ENCODE data around the gene PGBD2.
"Not testable (repeated sequence)": the region's sequence is repeated elsewhere in the genome, so short reads cannot be mapped to it uniquely, and the experiment has no call there.

The PGBD2 gene

GRCh38 chr1:248924696-248925532, 18.9 kb downstream of the PGBD2 start:
- Mint-ChIP-seq H3K4me3 (peak overlapping the region; percentile 66 to 75), H3K27ac (peak overlapping the region; percentile 70 to 75), H3K27me3 (peaks cover 0 to 19% of the 10 kb centered on the region in 2 donors), H3K4me1 (ENCODE audit: low read depth in 2 of 2) (peaks cover 10 to 20% of the 10 kb centered on the region in 2 donors), H3K9me3 (no peaks in the 10 kb centered on the region), H3K36me3 (ENCODE audit: insufficient read depth) (peaks cover 21% of the 10 kb centered on the region)
- ATAC-seq (replicated peaks): peak; percentile 88
- DNase-seq: peak; percentile 49 to 56 (median 51)

GRCh38 chr1:248925859-248926258, 19.8 kb downstream of the PGBD2 start:
- peaks cover 0 to 21% of the 10 kb centered on the region in 2 donors for H3K27me3 Mint-ChIP-seq
- DNase-seq; H3K4me3 Mint-ChIP-seq; ATAC-seq (replicated peaks); H3K9me3 Mint-ChIP-seq: not testable (repeated sequence)
- peak overlapping the region in 1 of 2 donors; percentile 70 for H3K27ac Mint-ChIP-seq
- peaks cover 10 to 20% of the 10 kb centered on the region in 2 donors for H3K4me1 Mint-ChIP-seq (ENCODE audit: low read depth in 2 of 2)
- peaks cover 21% of the 10 kb centered on the region for H3K36me3 Mint-ChIP-seq (ENCODE audit: insufficient read depth)

- Mint-ChIP-seq H3K27me3 (peaks cover 0 to 21% of the 10 kb centered on the region in 2 donors), H3K36me3 (ENCODE audit: insufficient read depth) (peaks cover 20% of the 10 kb centered on the region), H3K27ac (no peak overlapping the region), H3K9me3 (no peaks in the 10 kb centered on the region), H3K4me3 (no peak overlapping the region), H3K4me1 (ENCODE audit: low read depth in 2 of 2) (peaks cover 10 to 20% of the 10 kb centered on the region in 2 donors)
- DNase-seq: no peak
- ATAC-seq (replicated peaks): no peak
Observed at GRCh38 chr1:248926401-248927182, 20.6 kb downstream of the PGBD2 start.

GRCh38 chr1:248927283-248927682, 21.2 kb downstream of the PGBD2 start:
- not testable (repeated sequence) for DNase-seq; H3K9me3 Mint-ChIP-seq; ATAC-seq (replicated peaks); H3K27ac Mint-ChIP-seq; H3K4me3 Mint-ChIP-seq
- peaks cover 0 to 21% of the 10 kb centered on the region in 2 donors for H3K27me3 Mint-ChIP-seq
- H3K36me3 Mint-ChIP-seq (ENCODE audit: insufficient read depth): peaks cover 16% of the 10 kb centered on the region
- peaks cover 10 to 20% of the 10 kb centered on the region in 2 donors for H3K4me1 Mint-ChIP-seq (ENCODE audit: low read depth in 2 of 2)

- not testable (repeated sequence) for ATAC-seq (replicated peaks); DNase-seq; H3K27ac Mint-ChIP-seq; H3K4me3 Mint-ChIP-seq; H3K9me3 Mint-ChIP-seq
- H3K36me3 Mint-ChIP-seq (ENCODE audit: insufficient read depth): peaks cover 16% of the 10 kb centered on the region
- H3K27me3 Mint-ChIP-seq: peaks cover 0 to 21% of the 10 kb centered on the region in 2 donors
- H3K4me1 Mint-ChIP-seq (ENCODE audit: low read depth in 2 of 2): peaks cover 10 to 20% of the 10 kb centered on the region in 2 donors
Observed at GRCh38 chr1:248928122-248928521, 22.1 kb downstream of the PGBD2 start.

- H3K4me3 Mint-ChIP-seq; ATAC-seq (replicated peaks); DNase-seq; H3K9me3 Mint-ChIP-seq; H3K36me3 Mint-ChIP-seq (ENCODE audit: insufficient read depth); H3K4me1 Mint-ChIP-seq (ENCODE audit: low read depth in 2 of 2); H3K27ac Mint-ChIP-seq: not testable (repeated sequence)
- H3K27me3 Mint-ChIP-seq: peaks cover 0 to 21% of the 10 kb centered on the region in 2 donors
Observed at GRCh38 chr1:248930037-248930436, 24.0 kb downstream of the PGBD2 start.

- not testable (repeated sequence) for H3K27me3 Mint-ChIP-seq; ATAC-seq (replicated peaks); H3K4me1 Mint-ChIP-seq (ENCODE audit: low read depth in 2 of 2); H3K9me3 Mint-ChIP-seq; H3K4me3 Mint-ChIP-seq; H3K36me3 Mint-ChIP-seq (ENCODE audit: insufficient read depth); DNase-seq; H3K27ac Mint-ChIP-seq
Observed at GRCh38 chr1:248938173-248938809, 32.3 kb downstream of the PGBD2 start.

- H3K4me1 Mint-ChIP-seq (ENCODE audit: low read depth in 2 of 2); H3K27me3 Mint-ChIP-seq; ATAC-seq (replicated peaks); H3K9me3 Mint-ChIP-seq; DNase-seq; H3K36me3 Mint-ChIP-seq (ENCODE audit: insufficient read depth); H3K27ac Mint-ChIP-seq; H3K4me3 Mint-ChIP-seq: not testable (repeated sequence)
Observed at GRCh38 chr1:248944134-248944999, 38.3 kb downstream of the PGBD2 start.

- ATAC-seq (replicated peaks): not testable (repeated sequence)
Observed at GRCh38 chr1:248945000-248945423, 39.0 kb downstream of the PGBD2 start.

GRCh38 chr1:248945453-248945852, 39.4 kb downstream of the PGBD2 start:
- not testable (repeated sequence) for H3K4me1 Mint-ChIP-seq (ENCODE audit: low read depth in 2 of 2); H3K4me3 Mint-ChIP-seq; H3K27ac Mint-ChIP-seq; H3K36me3 Mint-ChIP-seq (ENCODE audit: insufficient read depth); ATAC-seq (replicated peaks); DNase-seq; H3K27me3 Mint-ChIP-seq; H3K9me3 Mint-ChIP-seq

More at GRCh38 chr1:248945000-248945423, 39.0 kb downstream of the PGBD2 start:
- H3K4me3 Mint-ChIP-seq; H3K27me3 Mint-ChIP-seq; H3K36me3 Mint-ChIP-seq (ENCODE audit: insufficient read depth); H3K4me1 Mint-ChIP-seq (ENCODE audit: low read depth in 2 of 2); H3K9me3 Mint-ChIP-seq; DNase-seq; H3K27ac Mint-ChIP-seq: not testable (repeated sequence)

GRCh38 chr1:248945856-248946416, 39.9 kb downstream of the PGBD2 start:
- H3K4me3 Mint-ChIP-seq: not testable (repeated sequence)

More at GRCh38 chr1:248945856-248946416, 39.9 kb downstream of the PGBD2 start:
- H3K9me3 Mint-ChIP-seq; DNase-seq; ATAC-seq (replicated peaks); H3K27me3 Mint-ChIP-seq; H3K4me1 Mint-ChIP-seq (ENCODE audit: low read depth in 2 of 2); H3K36me3 Mint-ChIP-seq (ENCODE audit: insufficient read depth); H3K27ac Mint-ChIP-seq: not testable (repeated sequence)

Data from effector memory CD8-positive, alpha-beta T cell (primary cell).